Astrocyte (in vitro differentiated cells and primary cell): Measurements from ENCODE around the gene LLCFC1. TPM values are rescaled to one million over a fixed set of nuclear protein-coding genes. Genes with fewer than 3 reads are reported as not detected.

Experiments used
- DNase-seq: peaks from one replicate; pipeline ENCODE4 v3.0.0-alpha.2; 2010; ENCODE audit warnings: low read depth
- FAIRE-seq: peaks from 2 replicates; lab custom pipeline; 2011; peaks lifted over from hg19 to GRCh38; lab: Jason Lieb, UNC
- H2AFZ ChIP-seq: 2 replicates; pipeline ENCODE4 v1.6.0; 2012; ENCODE audit warnings: low read depth, low read length, inconsistent platforms
- H3K27ac ChIP-seq: 2 replicates; pipeline ENCODE4 v1.5.1; 2011; ENCODE audit warnings: low read depth, low read length, inconsistent platforms
- H3K27me3 ChIP-seq: 2 replicates; pipeline ENCODE4 v1.6.0; 2011; ENCODE audit warnings: low read length, inconsistent platforms; ENCODE audit not compliant: insufficient read depth
- H3K36me3 ChIP-seq: 2 replicates; pipeline ENCODE4 v1.5.1; 2011; ENCODE audit warnings: low read length, inconsistent platforms; ENCODE audit not compliant: insufficient read depth
- H3K4me1 ChIP-seq: 2 replicates; pipeline ENCODE4 v1.5.1; 2011; ENCODE audit warnings: low read length, inconsistent platforms; ENCODE audit not compliant: insufficient read depth
- H3K4me2 ChIP-seq: 2 replicates; pipeline ENCODE4 v1.6.0; 2012; ENCODE audit warnings: low read length, inconsistent platforms
- H3K4me3 ChIP-seq: 2 replicates; pipeline ENCODE4 v1.5.1; 2011; ENCODE audit warnings: low read depth, mild to moderate bottlenecking, low read length, inconsistent platforms; ENCODE audit not compliant: insufficient read depth
- H3K79me2 ChIP-seq: 2 replicates; pipeline ENCODE4 v1.6.0; 2012; ENCODE audit warnings: mild to moderate bottlenecking, low read length, inconsistent platforms; ENCODE audit not compliant: insufficient read depth
- H3K9ac ChIP-seq: 2 replicates; pipeline ENCODE4 v1.6.0; 2012; ENCODE audit warnings: mild to moderate bottlenecking, low read length, inconsistent platforms
- H3K9me3 ChIP-seq: 2 replicates; pipeline ENCODE4 v1.5.1; 2012; ENCODE audit warnings: low read depth, mild to moderate bottlenecking, low read length, inconsistent platforms; ENCODE audit not compliant: insufficient read depth
- H4K20me1 ChIP-seq: 2 replicates; pipeline ENCODE4 v1.6.0; 2012; ENCODE audit warnings: low read length, inconsistent platforms; ENCODE audit not compliant: insufficient read depth
- H3K27ac Mint-ChIP-seq: one replicate; pipeline ENCODE4 v1.8.0; 2021; ENCODE audit warnings: mild to moderate bottlenecking, mixed read lengths; ENCODE audit not compliant: unreplicated experiment
- H3K27me3 Mint-ChIP-seq: one replicate; pipeline ENCODE4 v1.8.0; 2021; ENCODE audit warnings: low read depth, mixed read lengths; ENCODE audit not compliant: unreplicated experiment
- H3K36me3 Mint-ChIP-seq: one replicate; pipeline ENCODE4 v1.8.0; 2021; ENCODE audit warnings: low read depth, mixed read lengths; ENCODE audit not compliant: unreplicated experiment
- H3K4me1 Mint-ChIP-seq: one replicate; pipeline ENCODE4 v1.8.0; 2021; ENCODE audit warnings: low read depth, mixed read lengths; ENCODE audit not compliant: unreplicated experiment
- H3K4me3 Mint-ChIP-seq: one replicate; pipeline ENCODE4 v1.8.0; 2021; ENCODE audit warnings: mild to moderate bottlenecking, moderate library complexity, mixed read lengths; ENCODE audit not compliant: unreplicated experiment
- H3K9me3 Mint-ChIP-seq: one replicate; pipeline ENCODE4 v1.8.0; 2021; ENCODE audit warnings: mild to moderate bottlenecking, mixed read lengths; ENCODE audit not compliant: unreplicated experiment
- EZH2 ChIP-seq: IDR thresholded peaks from 2 replicates; pipeline ENCODE4 v1.6.1; 2012; ENCODE audit warnings: mild to moderate bottlenecking, low read length, inconsistent platforms; ENCODE audit not compliant: insufficient read depth
- total RNA-seq: library from RNA; stranded (reverse); gene quantifications from 2 replicates; pipeline ENCODE4 v1.2.1, GENCODE V29; 2021
- TF ChIP-seq, protein P1 (sequence below): IDR thresholded peaks from 2 replicates; pipeline ENCODE4 v1.5.1; 2011; ENCODE audit warnings: low read depth, mild to moderate bottlenecking, inconsistent platforms, low read length, moderate library complexity; ENCODE audit not compliant: insufficient read depth

Gene LLCFC1
- total RNA-seq, 1 donor from 2014 or later: not detected

DNA sequence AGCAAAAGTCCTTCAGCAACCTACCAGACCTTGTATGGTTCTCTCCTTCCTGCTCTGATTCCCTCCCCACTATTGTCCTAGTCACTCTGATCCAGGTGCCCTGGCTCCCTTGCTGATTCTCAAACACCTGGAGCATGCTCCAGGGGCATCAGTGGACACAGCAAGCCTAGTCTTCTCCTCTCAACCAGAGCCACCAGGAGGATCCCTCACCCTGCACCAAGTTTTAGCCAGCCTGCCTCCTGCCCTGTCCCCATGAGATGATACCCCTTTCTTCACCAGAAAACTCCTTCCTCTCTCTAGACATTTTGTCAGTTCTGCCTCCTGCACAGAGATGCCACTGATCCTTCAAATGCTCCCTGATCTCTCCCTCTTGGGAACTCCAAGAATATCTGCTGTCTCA lies 11.0 kb downstream of the LLCFC1 start:
- Mint-ChIP-seq H3K27me3 (peaks cover 37% of the 10 kb centered on the region), H3K27ac (no peak overlapping the region)

DNA sequence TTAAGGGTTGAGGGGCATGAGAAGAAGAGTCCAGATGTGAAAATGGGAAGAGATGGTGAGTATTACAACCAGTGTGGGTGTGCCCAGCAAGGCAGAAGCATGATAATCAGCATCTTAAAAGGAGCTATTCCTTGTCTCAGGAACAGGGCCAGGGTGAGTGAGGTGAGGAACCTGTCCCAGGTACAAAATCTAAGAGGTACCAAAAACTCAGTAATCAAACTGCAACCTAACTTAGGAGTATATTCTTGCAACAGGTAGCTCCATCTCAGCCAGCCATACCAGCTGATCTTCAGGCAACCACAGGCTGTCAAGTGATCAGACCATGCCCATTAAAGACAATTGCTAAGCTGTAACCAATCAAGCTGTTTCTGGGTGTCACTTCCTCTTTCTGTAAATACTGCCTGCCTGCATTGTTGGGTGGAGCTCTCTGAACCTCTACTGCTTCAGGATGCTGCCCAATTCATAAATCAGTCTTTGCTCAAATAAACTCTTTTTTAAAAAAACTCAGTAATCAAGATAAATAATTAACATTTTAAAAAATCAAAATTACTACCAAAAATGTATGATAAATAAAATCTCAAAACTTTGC lies 15.5 kb downstream of the LLCFC1 start:
- no peak overlapping the region for H3K27ac ChIP-seq
- H3K36me3 Mint-ChIP-seq: peaks cover 2% of the 10 kb centered on the region

More for the DNA sequence above, 11.0 kb downstream of the LLCFC1 start:
- Histone ChIP-seq H3K27ac (no peak overlapping the region), H3K79me2 (no peaks in the 10 kb centered on the region), H3K9me3 (peaks cover 7% of the 10 kb centered on the region), H3K27me3 (no peaks in the 10 kb centered on the region), H3K36me3 (no peaks in the 10 kb centered on the region), H3K4me3 (no peak overlapping the region), H2AFZ (no peak overlapping the region), H3K9ac (no peak overlapping the region), H3K4me1 (no peaks in the 10 kb centered on the region), H4K20me1 (no peaks in the 10 kb centered on the region), H3K4me2 (no peak overlapping the region)
- FAIRE-seq (no peak), DNase-seq (no peak)
- Mint-ChIP-seq H3K36me3 (no peaks in the 10 kb centered on the region), H3K4me1 (no peaks in the 10 kb centered on the region), H3K4me3 (no peak overlapping the region), H3K9me3 (peaks cover 11% of the 10 kb centered on the region)
- TF ChIP-seq, protein P1, sequence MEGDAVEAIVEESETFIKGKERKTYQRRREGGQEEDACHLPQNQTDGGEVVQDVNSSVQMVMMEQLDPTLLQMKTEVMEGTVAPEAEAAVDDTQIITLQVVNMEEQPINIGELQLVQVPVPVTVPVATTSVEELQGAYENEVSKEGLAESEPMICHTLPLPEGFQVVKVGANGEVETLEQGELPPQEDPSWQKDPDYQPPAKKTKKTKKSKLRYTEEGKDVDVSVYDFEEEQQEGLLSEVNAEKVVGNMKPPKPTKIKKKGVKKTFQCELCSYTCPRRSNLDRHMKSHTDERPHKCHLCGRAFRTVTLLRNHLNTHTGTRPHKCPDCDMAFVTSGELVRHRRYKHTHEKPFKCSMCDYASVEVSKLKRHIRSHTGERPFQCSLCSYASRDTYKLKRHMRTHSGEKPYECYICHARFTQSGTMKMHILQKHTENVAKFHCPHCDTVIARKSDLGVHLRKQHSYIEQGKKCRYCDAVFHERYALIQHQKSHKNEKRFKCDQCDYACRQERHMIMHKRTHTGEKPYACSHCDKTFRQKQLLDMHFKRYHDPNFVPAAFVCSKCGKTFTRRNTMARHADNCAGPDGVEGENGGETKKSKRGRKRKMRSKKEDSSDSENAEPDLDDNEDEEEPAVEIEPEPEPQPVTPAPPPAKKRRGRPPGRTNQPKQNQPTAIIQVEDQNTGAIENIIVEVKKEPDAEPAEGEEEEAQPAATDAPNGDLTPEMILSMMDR: no peak
- no peak for TF ChIP-seq EZH2

More for the DNA sequence above, 15.5 kb downstream of the LLCFC1 start:
- Histone ChIP-seq H2AFZ (no peak overlapping the region), H3K4me2 (no peak overlapping the region), H4K20me1 (no peaks in the 10 kb centered on the region), H3K4me1 (no peaks in the 10 kb centered on the region), H3K27me3 (no peaks in the 10 kb centered on the region), H3K9me3 (peaks cover 7% of the 10 kb centered on the region), H3K9ac (no peak overlapping the region), H3K79me2 (no peaks in the 10 kb centered on the region), H3K4me3 (no peak overlapping the region), H3K36me3 (no peaks in the 10 kb centered on the region)
- FAIRE-seq: no peak
- peaks cover 18% of the 10 kb centered on the region for H3K9me3 Mint-ChIP-seq
- H3K27ac Mint-ChIP-seq: no peak overlapping the region
- H3K4me1 Mint-ChIP-seq: peaks cover 13% of the 10 kb centered on the region
- DNase-seq: no peak
- H3K27me3 Mint-ChIP-seq: peaks cover 27% of the 10 kb centered on the region
- TF ChIP-seq, protein P1: no peak
- no peak for TF ChIP-seq EZH2
- no peak overlapping the region for H3K4me3 Mint-ChIP-seq
